H1 (cell line): ENCODE data around the gene GAS2L1. TPM values are rescaled to one million over a fixed set of nuclear protein-coding genes. Genes with fewer than 3 reads are reported as not detected.

ENCODE experiments used
- JUN ChIP-seq: IDR thresholded peaks from 2 replicates; pipeline ENCODE4 v1.6.1; 2011; ENCODE audit warnings: low read depth, mild to moderate bottlenecking, improper control_type of control experiment, low read length
- polyA plus RNA-seq, 7 experiments: library from polyadenylated mRNA; depleted of rRNA in 3 of 7; stranded (reverse) in 5 of 7; unstranded in 2 of 7; fragments of >200 nt in 5 of 7; fragments of 200-250 nt in 2 of 7; gene quantifications; 1 replicate in 5 of 7; 2 replicates in 1 of 7; 4 replicates in 1 of 7; pipeline versions ENCODE4 v1.2.1 to v1.2.3, GENCODE V29; 2011 to 2013; ENCODE audit warnings: missing spikeins in 2 of 7, mixed read lengths in 2 of 7
- total RNA-seq: library from RNA; stranded (reverse); fragmentation: NEBNext Ultra II Directional; extraction: Animal tissue kit (Norgen Biotek cat#: 25700); gene quantifications from 2 replicates; pipeline ENCODE4 v1.2.1, GENCODE V29; 2021
- TF ChIP-seq, protein P1 (sequence below): IDR thresholded peaks from 2 replicates; pipeline ENCODE4 v1.6.1; 2012; ENCODE audit warnings: inconsistent platforms

The GAS2L1 gene
- total and polyA plus RNA-seq, 2 of the 8 experiments (the other 6 are each of a cell fraction or from before 2014, with no cell fraction given), result 3.6 to 10.1 TPM

DNA sequence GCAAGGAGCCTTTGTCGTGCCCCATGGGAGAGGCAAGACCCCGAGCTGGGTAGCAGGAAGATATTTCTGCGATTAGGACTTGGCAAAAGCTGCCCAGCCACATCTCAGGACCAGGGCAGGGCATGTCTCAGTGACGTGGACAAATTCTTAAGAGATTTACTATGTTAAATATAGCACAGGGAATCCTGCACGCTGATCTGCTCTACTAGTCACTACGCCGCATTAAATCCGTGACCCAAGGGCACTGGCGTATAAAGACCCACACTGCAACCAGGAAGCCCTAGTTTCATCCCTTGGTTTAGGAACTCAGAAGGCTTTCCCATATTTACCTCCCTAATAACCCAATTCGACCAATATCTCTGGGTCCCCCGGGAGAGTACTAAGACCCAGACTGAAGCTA is 46.8 kb downstream of the GAS2L1 start (continued):
- TF ChIP-seq, protein P1, sequence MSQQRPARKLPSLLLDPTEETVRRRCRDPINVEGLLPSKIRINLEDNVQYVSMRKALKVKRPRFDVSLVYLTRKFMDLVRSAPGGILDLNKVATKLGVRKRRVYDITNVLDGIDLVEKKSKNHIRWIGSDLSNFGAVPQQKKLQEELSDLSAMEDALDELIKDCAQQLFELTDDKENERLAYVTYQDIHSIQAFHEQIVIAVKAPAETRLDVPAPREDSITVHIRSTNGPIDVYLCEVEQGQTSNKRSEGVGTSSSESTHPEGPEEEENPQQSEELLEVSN, result no peak
- TF ChIP-seq JUN, result no peak
